K562 (cell line): ENCODE results near the gene CD4. TPM values are rescaled to one million over a fixed set of nuclear protein-coding genes. Genes with fewer than 3 reads are reported as not detected.

Source experiments
- E2F8 ChIP-seq: fragments of 450-650 bp; IDR thresholded peaks from 2 replicates; pipeline ENCODE4 v1.7.1; 2018; ENCODE audit warnings: mild to moderate bottlenecking, low read depth; ENCODE audit not compliant: partially characterized antibody
- ELF2 ChIP-seq: fragments of 250-450 bp; sonication (Bioruptor Pico); IDR thresholded peaks from 2 replicates; pipeline ENCODE4 v1.5.0; 2021; ENCODE audit warnings: mild to moderate bottlenecking
- EP400 ChIP-seq: fragments of 450-650 bp; IDR thresholded peaks from 2 replicates; pipeline ENCODE4 v1.6.1; 2017; ENCODE audit warnings: antibody characterized with exemption, mild to moderate bottlenecking, moderate library complexity
- FIP1L1 ChIP-seq: fragments of 200-400 bp; formaldehyde crosslinking; IDR thresholded peaks from 2 replicates; pipeline ENCODE4 v1.6.1; 2018; ENCODE audit warnings: mild to moderate bottlenecking, low read depth, low read length; ENCODE audit not compliant: poor library complexity, severe bottlenecking
- JUN ChIP-seq, 2 experiments: sonication (generic) in 1 of 2; formaldehyde crosslinking in 1 of 2; IDR thresholded peaks; 2 replicates each; pipeline versions ENCODE4 v1.6.1 to v1.8.0; 2012 to 2022; ENCODE audit warnings: borderline replicate concordance in 2 of 2, mild to moderate bottlenecking in 2 of 2, improper control_type of control experiment in 1 of 2, low read depth in 1 of 2, low read length in 1 of 2, missing genetic modification reagents in 1 of 2
- NFRKB ChIP-seq: fragments of 450-650 bp; IDR thresholded peaks from 2 replicates; pipeline ENCODE4 v1.6.1; 2016; ENCODE audit warnings: low read depth
- NONO ChIP-seq, 2 experiments: fragments of 200-400 bp in 1 of 2; fragments of 450-650 bp in 1 of 2; formaldehyde crosslinking in 1 of 2; IDR thresholded peaks; 2 replicates each; pipeline ENCODE4 v1.6.1; 2017; ENCODE audit warnings: low read depth in 2 of 2, mild to moderate bottlenecking in 2 of 2, moderate library complexity in 2 of 2, low read length in 1 of 2
- RBFOX2 ChIP-seq: fragments of 200-400 bp; formaldehyde crosslinking; IDR thresholded peaks from 2 replicates; pipeline ENCODE4 v1.6.1; 2017; ENCODE audit warnings: low read depth, mild to moderate bottlenecking, low read length, moderate library complexity
- REST ChIP-seq, 2 experiments: fragments of 450-650 bp; formaldehyde crosslinking in 1 of 2; IDR thresholded peaks; 2 replicates each; pipeline versions ENCODE4 v1.4.0 to v1.6.1; 2014 to 2020; ENCODE audit warnings: mild to moderate bottlenecking in 2 of 2, borderline replicate concordance in 1 of 2, low read depth in 1 of 2
- U2AF1 ChIP-seq: fragments of 200-400 bp; formaldehyde crosslinking; optimal IDR thresholded peaks from 2 replicates; pipeline ENCODE3; 2017; ENCODE audit warnings: mild to moderate bottlenecking, low read depth, low read length, moderate library complexity
- ZNF830 ChIP-seq: fragments of 250-450 bp; sonication (Bioruptor Pico); IDR thresholded peaks from 2 replicates; pipeline ENCODE4 v1.5.0; 2021; ENCODE audit warnings: mild to moderate bottlenecking
- polyA plus RNA-seq, 8 experiments: library from polyadenylated mRNA; depleted of rRNA in 4 of 8; stranded (reverse) in 5 of 8; unstranded in 3 of 8; fragments of >200 nt; fragmentation: Nextera tagmentation in 2 of 8; fragmentation: Illumina TruSeq in 1 of 8; extraction: Ambion mirVana in 2 of 8; extraction: Trizol in 1 of 8; gene quantifications; 2 replicates each; pipeline versions ENCODE4 v1.2.1 to v1.2.3, GENCODE V29; 2011 to 2014; ENCODE audit warnings: inconsistent platforms in 1 of 8, missing spikeins in 1 of 8
- total RNA-seq, 7 experiments: library from RNA; depleted of rRNA in 6 of 7; stranded (reverse); fragments of >200 nt in 6 of 7; fragmentation: Illumina TruSeq in 2 of 7; extraction: Trizol in 2 of 7; gene quantifications; 2 replicates each; pipeline versions ENCODE4 v1.2.1 to v1.2.3, GENCODE V29; 2011 to 2021; ENCODE audit warnings: low replicate concordance in 1 of 7

Gene CD4
- total and polyA plus RNA-seq, 9 of the 15 experiments (the other 6 are each of a cell fraction or from before 2014, with no cell fraction given): 0.06 to 0.27 (median 0.09) TPM; not detected in 5

GRCh38 chr12:6766651-6767349 lies 22.5 kb upstream of the CD4 start (continued):
- TF ChIP-seq REST (IDR thresholded peaks at IDR 0.05; ENCODE audit: borderline replicate concordance) (peak; percentile 16; the same call in 1 of the 2 replicates), REST (CRISPR knock-in tag; IDR thresholded peaks at IDR 0.05; ENCODE audit: low read depth) (no peak), ZNF830 (CRISPR knock-in tag) (no peak), JUN (IDR thresholded peaks at IDR 0.05; ENCODE audit: borderline replicate concordance, low read depth, low read length) (0 out of 2 replicates have a peak, but pooled peaks have one; percentile 11), JUN (CRISPR knock-in tag; IDR thresholded peaks at IDR 0.05; ENCODE audit: borderline replicate concordance) (no peak), ELF2 (CRISPR knock-in tag) (0 out of 2 replicates have a peak, but pooled peaks have one; percentile 17), FIP1L1 (peak; percentile 77), NFRKB (no peak), RBFOX2 (peak; percentile 80), EP400 (peak; percentile 34), E2F8 (no peak), U2AF1 (peak; percentile 22), NONO (IDR thresholded peaks at IDR 0.05; ENCODE audit: low read depth in 2 of 2, low read length in 1 of 2) (peak; percentile 34 to 79)
